ENCODE results near the gene UBE2O.
A peak's percentile ranks its signal among the peaks of the same experiment; 100 is the strongest.

Gene UBE2O

GRCh38 chr17:76444518-76445311 is 8.2 kb downstream of the UBE2O start:
- Histone ChIP-seq H4K20me1 (ENCODE audit: insufficient read depth, low read length) (peaks cover 86% of the 10 kb centered on the region), H3K79me2 (ENCODE audit: insufficient read depth, low read length) (peaks cover 97% of the 10 kb centered on the region), H3K4me1 (ENCODE audit: insufficient read depth, low read length) (peaks cover 7% of the 10 kb centered on the region; the same call in 1 of the 2 replicates), H3K36me3 (ENCODE audit: insufficient read depth, low read length) (peaks cover 5% of the 10 kb centered on the region; the same call in 1 of the 2 replicates), H2AFZ (ENCODE audit: low read depth, low read length) (no peak overlapping the region), H3K9me3 (ENCODE audit: insufficient read depth, low read length, severe bottlenecking) (no peaks in the 10 kb centered on the region), H3K4me2 (ENCODE audit: insufficient read depth, low read length) (no peak overlapping the region), H3K4me3 (ENCODE audit: low read depth in 1 of 2, low read length in 2 of 2) (no peak overlapping the region), H3K27ac (ENCODE audit: low read length) (no peak overlapping the region), H3K9ac (ENCODE audit: low read depth, low read length) (no peak overlapping the region), H3K27me3 (ENCODE audit: insufficient read depth, low read length, poor library complexity) (no peaks in the 10 kb centered on the region)
- ATAC-seq (ENCODE audit: insufficient read depth, low read depth) (no peak), DNase-seq (no peak)
- TF ChIP-seq, protein P1, sequence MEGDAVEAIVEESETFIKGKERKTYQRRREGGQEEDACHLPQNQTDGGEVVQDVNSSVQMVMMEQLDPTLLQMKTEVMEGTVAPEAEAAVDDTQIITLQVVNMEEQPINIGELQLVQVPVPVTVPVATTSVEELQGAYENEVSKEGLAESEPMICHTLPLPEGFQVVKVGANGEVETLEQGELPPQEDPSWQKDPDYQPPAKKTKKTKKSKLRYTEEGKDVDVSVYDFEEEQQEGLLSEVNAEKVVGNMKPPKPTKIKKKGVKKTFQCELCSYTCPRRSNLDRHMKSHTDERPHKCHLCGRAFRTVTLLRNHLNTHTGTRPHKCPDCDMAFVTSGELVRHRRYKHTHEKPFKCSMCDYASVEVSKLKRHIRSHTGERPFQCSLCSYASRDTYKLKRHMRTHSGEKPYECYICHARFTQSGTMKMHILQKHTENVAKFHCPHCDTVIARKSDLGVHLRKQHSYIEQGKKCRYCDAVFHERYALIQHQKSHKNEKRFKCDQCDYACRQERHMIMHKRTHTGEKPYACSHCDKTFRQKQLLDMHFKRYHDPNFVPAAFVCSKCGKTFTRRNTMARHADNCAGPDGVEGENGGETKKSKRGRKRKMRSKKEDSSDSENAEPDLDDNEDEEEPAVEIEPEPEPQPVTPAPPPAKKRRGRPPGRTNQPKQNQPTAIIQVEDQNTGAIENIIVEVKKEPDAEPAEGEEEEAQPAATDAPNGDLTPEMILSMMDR (IDR thresholded peaks at IDR 0.05; ENCODE audit: borderline replicate concordance, extremely low read depth, low read length, poor library complexity, severe bottlenecking) = no peak
- TF ChIP-seq EZH2 (IDR thresholded peaks at IDR 0.05; ENCODE audit: borderline replicate concordance, low read depth, low read length, severe bottlenecking) = no peak

DNA sequence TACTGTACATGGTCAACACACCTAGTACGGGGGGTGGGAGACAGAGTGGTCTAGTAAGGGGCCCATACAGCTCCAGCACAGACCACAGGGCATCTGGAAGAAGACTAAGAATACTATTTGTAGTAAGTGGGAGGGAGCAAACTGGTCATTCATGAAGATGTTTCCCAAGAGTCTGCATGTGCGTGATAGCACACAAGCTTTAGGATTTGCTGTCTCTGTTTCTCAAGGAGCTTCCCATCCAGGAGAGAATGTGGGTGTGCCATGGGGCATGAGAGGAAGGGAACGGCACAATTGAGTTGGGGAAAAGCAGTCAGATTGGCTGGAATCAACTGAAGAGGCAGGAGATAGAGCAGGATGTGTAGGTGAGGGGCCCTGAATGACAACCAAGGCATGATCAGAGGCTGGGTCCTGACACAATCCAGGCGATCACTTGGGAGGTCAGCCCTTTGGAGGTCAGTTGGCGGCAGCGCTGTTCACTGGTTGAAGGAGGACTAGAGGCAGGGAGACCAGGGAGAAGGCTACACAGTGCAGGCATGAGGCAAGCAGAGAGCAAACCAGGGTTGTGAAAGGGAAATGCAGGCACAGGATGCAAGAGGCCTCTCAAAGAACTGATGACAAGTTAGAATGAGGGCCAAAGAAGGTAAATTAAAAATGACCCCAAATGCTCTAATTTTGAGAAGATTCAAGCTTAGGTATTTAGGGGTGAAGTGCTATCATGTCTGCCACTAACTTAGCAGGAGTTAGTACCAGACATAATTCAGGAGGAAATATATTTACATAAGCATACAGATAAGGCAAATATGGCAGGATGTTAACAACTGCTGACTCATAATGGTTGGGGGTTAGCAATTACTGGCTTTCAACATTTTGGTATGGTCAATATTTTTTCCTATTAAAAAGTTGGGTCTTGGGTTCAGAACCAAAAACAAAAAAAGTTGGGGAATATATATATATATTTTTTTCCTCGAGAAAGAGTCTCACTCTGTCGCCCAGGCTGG is 10.3 kb downstream of the UBE2O start:
- no peaks in the 10 kb centered on the region for H3K4me1 ChIP-seq (ENCODE audit: insufficient read depth, low read length)
- 0 out of 2 replicates have a peak overlapping the region, but pooled peaks have one; percentile 3 for H3K27ac ChIP-seq (ENCODE audit: low read length)
- no peak overlapping the region for H2AFZ ChIP-seq (ENCODE audit: low read depth, low read length)
- H3K9me3 ChIP-seq (ENCODE audit: insufficient read depth, low read length, severe bottlenecking) = no peaks in the 10 kb centered on the region
- peaks cover 88% of the 10 kb centered on the region for H4K20me1 ChIP-seq (ENCODE audit: insufficient read depth, low read length)
- peaks cover 3% of the 10 kb centered on the region; the same call in 1 of the 2 replicates for H3K36me3 ChIP-seq (ENCODE audit: insufficient read depth, low read length)
- no peak overlapping the region for H3K4me2 ChIP-seq (ENCODE audit: insufficient read depth, low read length)
- no peaks in the 10 kb centered on the region for H3K27me3 ChIP-seq (ENCODE audit: insufficient read depth, low read length, poor library complexity)
- H3K4me3 ChIP-seq (ENCODE audit: low read depth in 1 of 2, low read length in 2 of 2) = no peak overlapping the region
- no peak overlapping the region for H3K9ac ChIP-seq (ENCODE audit: low read depth, low read length)
- ATAC-seq (ENCODE audit: insufficient read depth, low read depth) (0 out of 3 replicates have a peak, but pooled peaks have one; percentile 29), DNase-seq (no peak)
- peaks cover 98% of the 10 kb centered on the region for H3K79me2 ChIP-seq (ENCODE audit: insufficient read depth, low read length)
- no peak for TF ChIP-seq EZH2 (IDR thresholded peaks at IDR 0.05; ENCODE audit: borderline replicate concordance, low read depth, low read length, severe bottlenecking)
- TF ChIP-seq, protein P1 (IDR thresholded peaks at IDR 0.05; ENCODE audit: borderline replicate concordance, extremely low read depth, low read length, poor library complexity, severe bottlenecking) = no peak

DNA sequence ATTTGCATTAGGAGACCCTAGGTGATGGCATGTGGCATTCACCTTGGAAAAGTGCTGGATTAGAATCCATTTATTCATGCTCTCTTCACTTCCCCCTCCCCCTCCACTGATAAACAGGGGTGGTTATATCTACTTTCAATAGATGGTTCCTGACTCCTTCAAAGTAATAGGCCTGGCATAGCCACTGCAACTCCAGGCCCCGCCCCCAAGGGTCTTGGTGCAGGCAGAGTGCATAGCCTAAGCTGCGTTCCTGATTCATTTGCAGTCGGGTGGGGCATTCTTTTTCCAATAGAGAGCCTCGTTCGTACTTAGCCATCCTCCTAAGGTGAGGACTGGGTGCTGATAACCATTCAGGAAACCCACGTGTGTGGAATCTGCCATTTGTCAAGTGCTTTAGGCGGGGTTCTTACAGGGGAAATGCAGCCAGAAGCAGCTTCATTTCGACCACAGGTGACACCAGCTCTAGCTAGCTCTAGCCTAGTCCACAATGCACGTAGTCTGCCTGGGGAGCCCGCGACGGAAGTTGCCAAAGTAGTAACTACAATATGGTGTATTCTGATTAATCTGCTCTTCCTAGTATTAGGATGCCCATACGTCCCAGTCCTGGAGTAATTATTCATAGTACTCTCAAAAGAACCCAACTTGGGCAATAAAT is 11.1 kb downstream of the UBE2O start:
- Histone ChIP-seq H3K27ac (ENCODE audit: low read length) (no peak overlapping the region), H3K79me2 (ENCODE audit: insufficient read depth, low read length) (peaks cover 95% of the 10 kb centered on the region), H3K4me3 (ENCODE audit: low read depth in 1 of 2, low read length in 2 of 2) (no peak overlapping the region), H3K4me1 (ENCODE audit: insufficient read depth, low read length) (no peaks in the 10 kb centered on the region), H3K9me3 (ENCODE audit: insufficient read depth, low read length, severe bottlenecking) (no peaks in the 10 kb centered on the region), H3K27me3 (ENCODE audit: insufficient read depth, low read length, poor library complexity) (no peaks in the 10 kb centered on the region), H2AFZ (ENCODE audit: low read depth, low read length) (no peak overlapping the region), H3K9ac (ENCODE audit: low read depth, low read length) (no peak overlapping the region), H4K20me1 (ENCODE audit: insufficient read depth, low read length) (peaks cover 82% of the 10 kb centered on the region), H3K36me3 (ENCODE audit: insufficient read depth, low read length) (peaks cover 3% of the 10 kb centered on the region; the same call in 1 of the 2 replicates), H3K4me2 (ENCODE audit: insufficient read depth, low read length) (no peak overlapping the region)
- DNase-seq = no peak
- ATAC-seq (ENCODE audit: insufficient read depth, low read depth) = no peak
- no peak for TF ChIP-seq EZH2 (IDR thresholded peaks at IDR 0.05; ENCODE audit: borderline replicate concordance, low read depth, low read length, severe bottlenecking)
- TF ChIP-seq, protein P1 (IDR thresholded peaks at IDR 0.05; ENCODE audit: borderline replicate concordance, extremely low read depth, low read length, poor library complexity, severe bottlenecking) = no peak
